Stimulated activated memory B cell treated with anti-CD40 and anti-IgM and Interleukin-4, amounts not matched to agents 10 μg/mL and 1 μg/mL and 100 μg/mL, for 72 hours (primary cell): Measurements from ENCODE around the gene NDUFS6.
"Not testable (repeated sequence)": the region's sequence is repeated elsewhere in the genome, so short reads cannot be mapped to it uniquely, and the experiment has no call there.

ENCODE experiments used
- ATAC-seq: fragments of 150-1000 bp; cut with Tn5 transposase; 2 replicates; pipeline ENCODE4 v1.10.0; 2021
- H3K27ac Mint-ChIP-seq: one replicate; pipeline ENCODE4 v1.8.0; 2022; ENCODE audit warnings: mild to moderate bottlenecking, mixed read lengths
- H3K27me3 Mint-ChIP-seq: one replicate; pipeline ENCODE4 v1.8.0; 2022; ENCODE audit warnings: mixed read lengths
- H3K36me3 Mint-ChIP-seq: one replicate; pipeline ENCODE4 v1.8.0; 2022; ENCODE audit warnings: mixed read lengths
- H3K4me1 Mint-ChIP-seq: one replicate; pipeline ENCODE4 v1.8.0; 2022; ENCODE audit warnings: mixed read lengths
- H3K4me3 Mint-ChIP-seq: one replicate; pipeline ENCODE4 v1.8.0; 2022; ENCODE audit warnings: mild to moderate bottlenecking, moderate library complexity, mixed read lengths
- H3K9me3 Mint-ChIP-seq: one replicate; pipeline ENCODE4 v1.8.0; 2022; ENCODE audit warnings: mixed read lengths

The NDUFS6 gene

DNA sequence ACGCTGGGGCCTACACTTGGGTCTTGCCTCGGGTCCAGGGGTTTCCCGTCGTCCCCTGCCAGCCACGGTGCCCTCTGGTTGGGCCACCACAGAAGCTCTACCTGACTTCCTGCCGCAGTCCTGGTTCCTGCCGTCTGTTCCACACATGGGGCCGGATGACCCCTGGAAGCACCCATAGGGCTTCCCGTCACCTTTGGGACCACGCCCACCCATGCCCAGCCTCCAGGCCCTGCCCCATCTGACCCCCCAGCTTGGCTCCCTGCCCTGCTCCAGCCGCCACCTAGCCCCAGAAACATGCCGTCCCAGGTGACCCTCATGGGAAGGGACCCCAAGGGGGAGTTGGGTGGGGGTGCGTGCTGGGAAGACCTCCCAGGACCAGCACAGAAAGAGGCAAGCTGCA lies 15.2 kb upstream of the NDUFS6 start:
- Mint-ChIP-seq H3K4me1 (peaks cover 48% of the 10 kb centered on the region), H3K27me3 (peaks cover 32% of the 10 kb centered on the region), H3K36me3 (no peaks in the 10 kb centered on the region), H3K27ac (no peak overlapping the region), H3K4me3 (no peak overlapping the region), H3K9me3 (no peaks in the 10 kb centered on the region)
- no peak for ATAC-seq

DNA sequence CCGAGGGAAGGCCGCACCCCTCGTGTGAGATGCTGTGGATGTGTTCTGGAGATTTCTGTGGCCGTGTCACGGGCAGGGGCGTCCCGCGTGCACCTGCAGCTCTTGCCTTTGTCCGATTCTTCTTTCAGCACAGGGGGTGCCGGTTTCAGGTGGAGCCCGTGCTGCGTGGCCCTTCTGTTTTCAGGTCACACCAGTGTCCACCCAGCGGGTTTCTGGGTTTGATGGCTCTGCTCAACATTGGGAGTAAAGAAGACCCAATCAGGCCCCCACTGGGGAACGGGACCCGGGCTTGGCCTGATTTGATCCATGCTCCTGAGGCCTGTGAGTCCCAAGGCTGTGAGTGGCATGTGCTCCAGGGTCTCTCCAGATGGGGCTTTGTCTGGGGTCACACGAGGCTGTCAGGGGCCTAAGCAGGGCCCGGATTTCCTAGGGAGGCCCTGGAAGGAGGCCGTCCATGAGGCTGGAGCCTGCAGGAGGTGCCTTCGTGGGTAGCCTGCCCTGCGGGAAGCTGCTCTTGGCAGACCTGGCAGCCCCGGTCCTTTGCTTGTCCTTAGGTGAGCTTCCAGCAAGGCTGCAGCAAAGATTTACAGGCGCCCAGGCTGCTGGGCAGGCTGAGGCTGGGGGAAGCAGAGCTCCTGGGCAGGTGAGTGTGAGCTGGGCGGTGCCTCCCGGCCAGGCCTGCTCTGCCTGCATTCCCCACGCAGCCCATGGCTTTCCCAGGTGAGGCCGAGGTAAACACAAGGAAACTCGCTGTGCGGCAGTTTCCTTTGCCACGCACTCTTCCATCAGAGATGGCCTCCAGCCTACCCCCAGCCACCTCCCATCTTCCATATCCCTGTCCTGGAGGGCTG lies 14.4 kb upstream of the NDUFS6 start:
- Mint-ChIP-seq H3K36me3 (no peaks in the 10 kb centered on the region), H3K27ac (no peak overlapping the region), H3K4me3 (no peak overlapping the region), H3K4me1 (peaks cover 45% of the 10 kb centered on the region), H3K9me3 (no peaks in the 10 kb centered on the region), H3K27me3 (peaks cover 26% of the 10 kb centered on the region)
- ATAC-seq = no peak

DNA sequence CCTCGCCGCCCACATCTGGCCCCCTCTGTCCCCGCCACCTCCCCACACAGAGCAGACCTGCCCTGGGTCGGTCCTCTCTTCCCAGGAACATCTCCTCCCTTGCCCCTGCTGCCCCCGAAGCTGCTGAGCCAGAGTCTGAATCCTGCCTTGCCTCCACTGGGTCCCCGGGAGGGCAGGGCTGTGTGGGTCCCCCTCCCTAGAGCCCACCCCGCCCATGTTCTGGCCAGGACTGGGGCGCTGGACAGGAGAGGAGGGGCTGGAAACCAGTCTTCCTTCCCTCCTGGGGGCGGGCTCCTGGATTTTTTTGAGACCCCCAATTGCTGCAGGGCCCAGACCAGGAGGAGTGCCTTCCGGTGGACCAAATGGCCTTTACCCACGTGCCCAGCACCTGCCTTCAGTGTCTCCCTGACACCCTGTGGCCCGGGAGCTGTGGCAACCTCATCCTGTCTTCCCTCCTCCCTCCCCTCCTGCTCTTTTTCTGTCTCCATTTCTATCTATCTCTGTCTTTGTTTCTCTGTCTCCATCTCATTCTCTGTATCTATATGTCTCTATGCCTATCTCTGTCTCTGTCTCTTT lies 13.6 kb upstream of the NDUFS6 start:
- ATAC-seq = no peak
- no peak overlapping the region for H3K4me3 Mint-ChIP-seq
- no peaks in the 10 kb centered on the region for H3K9me3 Mint-ChIP-seq
- peaks cover 19% of the 10 kb centered on the region for H3K27me3 Mint-ChIP-seq
- peaks cover 1% of the 10 kb centered on the region for H3K36me3 Mint-ChIP-seq
- peak overlapping the region; percentile 13 for H3K27ac Mint-ChIP-seq
- peaks cover 45% of the 10 kb centered on the region for H3K4me1 Mint-ChIP-seq

- Mint-ChIP-seq H3K27ac (peak overlapping the region; percentile 13), H3K36me3 (peaks cover 8% of the 10 kb centered on the region), H3K4me1 (peaks cover 45% of the 10 kb centered on the region), H3K4me3 (no peak overlapping the region), H3K27me3 (peaks cover 13% of the 10 kb centered on the region), H3K9me3 (no peaks in the 10 kb centered on the region)
- no peak for ATAC-seq
Measured at GRCh38 chr5:1788200-1788599, 13.0 kb upstream of the NDUFS6 start.

- ATAC-seq = no peak
- no peak overlapping the region for H3K4me3 Mint-ChIP-seq
- no peaks in the 10 kb centered on the region for H3K9me3 Mint-ChIP-seq
- peaks cover 12% of the 10 kb centered on the region for H3K27me3 Mint-ChIP-seq
- H3K36me3 Mint-ChIP-seq = peaks cover 8% of the 10 kb centered on the region
- no peak overlapping the region for H3K27ac Mint-ChIP-seq
- peaks cover 43% of the 10 kb centered on the region for H3K4me1 Mint-ChIP-seq
Measured at GRCh38 chr5:1788828-1789227, 12.4 kb upstream of the NDUFS6 start.

GRCh38 chr5:1789438-1789833 lies 11.8 kb upstream of the NDUFS6 start:
- H3K27ac Mint-ChIP-seq, H3K36me3 Mint-ChIP-seq, H3K4me3 Mint-ChIP-seq, H3K27me3 Mint-ChIP-seq, ATAC-seq, H3K9me3 Mint-ChIP-seq: not testable (repeated sequence)
- H3K4me1 Mint-ChIP-seq = peaks cover 42% of the 10 kb centered on the region

DNA sequence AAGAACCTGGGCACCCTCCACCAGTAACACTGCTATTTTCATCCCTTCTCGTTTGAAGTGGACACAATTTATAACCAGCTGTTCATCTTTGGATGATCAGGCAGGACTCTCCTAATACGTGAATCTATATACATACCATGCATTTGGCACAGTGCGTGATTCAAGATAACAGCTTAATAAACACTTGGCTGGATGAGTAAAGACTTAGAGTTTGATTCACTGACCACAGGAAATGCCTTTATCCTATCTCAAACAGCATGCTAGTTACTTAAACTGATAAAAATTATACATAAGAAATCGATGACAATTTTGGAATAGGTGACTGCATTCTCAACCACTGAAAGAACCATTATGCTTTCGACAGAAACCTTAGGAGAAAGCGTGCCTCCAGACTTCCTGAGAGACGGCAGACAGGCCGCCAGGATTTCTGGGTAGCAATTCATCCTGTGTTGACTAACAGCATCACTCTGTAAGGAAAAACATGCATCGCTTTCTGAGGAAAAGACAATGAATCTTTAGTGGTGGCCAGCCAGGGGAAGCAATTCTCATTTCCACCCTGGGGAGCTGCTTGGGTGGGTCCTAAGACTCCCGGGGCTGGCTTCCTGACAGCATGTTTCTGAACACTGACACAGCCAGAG lies 11.3 kb upstream of the NDUFS6 start:
- Mint-ChIP-seq H3K27ac (no peak overlapping the region), H3K9me3 (no peaks in the 10 kb centered on the region), H3K4me1 (peaks cover 42% of the 10 kb centered on the region), H3K36me3 (peaks cover 11% of the 10 kb centered on the region), H3K4me3 (no peak overlapping the region), H3K27me3 (peaks cover 1% of the 10 kb centered on the region)
- no peak for ATAC-seq

DNA sequence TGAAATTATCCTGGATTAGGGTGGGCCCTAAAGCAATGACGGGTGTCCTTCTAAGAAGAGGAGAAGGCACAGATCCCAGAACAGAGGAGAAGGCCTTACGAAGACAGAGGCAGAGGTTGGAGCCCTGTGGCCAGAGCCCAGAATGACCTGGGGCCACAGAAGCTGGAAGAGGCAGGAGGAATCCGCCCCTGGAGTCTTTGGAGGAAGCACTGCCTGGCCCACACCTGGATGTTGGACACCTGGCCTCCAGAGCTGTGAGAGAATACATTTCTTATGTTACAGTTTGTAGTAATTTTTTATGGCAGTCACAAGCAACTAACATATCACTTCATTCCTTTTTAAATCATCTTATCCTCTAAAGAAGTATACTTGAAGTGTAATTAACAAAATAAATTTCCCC lies 10.0 kb upstream of the NDUFS6 start:
- Mint-ChIP-seq H3K36me3 (peaks cover 15% of the 10 kb centered on the region), H3K9me3 (no peaks in the 10 kb centered on the region), H3K27me3 (no peaks in the 10 kb centered on the region), H3K4me3 (no peak overlapping the region), H3K4me1 (peaks cover 44% of the 10 kb centered on the region), H3K27ac (peak overlapping the region; percentile 97)
- no peak for ATAC-seq

GRCh38 chr5:1792842-1793266 lies 8.4 kb upstream of the NDUFS6 start:
- H3K4me3 Mint-ChIP-seq = peak overlapping the region; percentile 66

DNA sequence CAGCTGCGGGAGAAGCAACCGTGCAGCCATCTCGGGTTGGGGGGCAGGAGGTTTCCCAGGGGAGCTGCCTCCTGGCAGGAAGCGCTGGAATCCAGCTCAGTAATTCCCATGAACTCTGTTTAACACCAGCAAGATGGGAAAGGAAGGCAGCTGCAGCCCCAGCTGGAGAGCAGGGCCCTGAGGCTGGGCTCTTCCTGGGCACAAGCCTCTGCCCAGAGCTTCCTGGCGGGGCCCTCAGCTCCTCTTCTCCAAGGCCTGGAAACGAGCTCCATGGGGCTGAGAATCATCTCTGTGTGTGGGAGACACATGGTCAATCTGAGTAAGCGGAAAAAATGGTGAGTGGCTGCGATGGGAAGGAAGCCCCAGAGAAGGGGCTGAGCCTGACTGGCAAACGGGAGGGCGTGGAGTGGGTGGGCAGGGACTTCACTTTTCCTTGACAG lies 7.9 kb upstream of the NDUFS6 start:
- H3K4me1 Mint-ChIP-seq = peaks cover 64% of the 10 kb centered on the region

More at GRCh38 chr5:1792842-1793266, 8.4 kb upstream of the NDUFS6 start:
- Mint-ChIP-seq H3K9me3 (no peaks in the 10 kb centered on the region), H3K27me3 (no peaks in the 10 kb centered on the region), H3K4me1 (peaks cover 60% of the 10 kb centered on the region), H3K27ac (peak overlapping the region; percentile 97), H3K36me3 (peaks cover 32% of the 10 kb centered on the region)
- peak; percentile 98 for ATAC-seq

GRCh38 chr5:1793966-1794900 lies 7.0 kb upstream of the NDUFS6 start:
- Mint-ChIP-seq H3K36me3 (peaks cover 42% of the 10 kb centered on the region), H3K9me3 (no peaks in the 10 kb centered on the region), H3K27ac (peak overlapping the region; percentile 97), H3K4me1 (peaks cover 66% of the 10 kb centered on the region), H3K4me3 (no peak overlapping the region), H3K27me3 (no peaks in the 10 kb centered on the region)
- ATAC-seq = no peak

More for the DNA sequence above, 7.9 kb upstream of the NDUFS6 start:
- no peaks in the 10 kb centered on the region for H3K27me3 Mint-ChIP-seq
- no peak for ATAC-seq
- H3K36me3 Mint-ChIP-seq = peaks cover 36% of the 10 kb centered on the region
- H3K9me3 Mint-ChIP-seq = no peaks in the 10 kb centered on the region
- H3K27ac Mint-ChIP-seq = peak overlapping the region; percentile 97
- H3K4me3 Mint-ChIP-seq = peak overlapping the region; percentile 66

GRCh38 chr5:1794901-1795290 lies 6.3 kb upstream of the NDUFS6 start:
- Mint-ChIP-seq H3K9me3 (no peaks in the 10 kb centered on the region), H3K4me3 (no peak overlapping the region), H3K27ac (no peak overlapping the region), H3K36me3 (peaks cover 42% of the 10 kb centered on the region), H3K4me1 (peaks cover 61% of the 10 kb centered on the region), H3K27me3 (no peaks in the 10 kb centered on the region)
- no peak for ATAC-seq

DNA sequence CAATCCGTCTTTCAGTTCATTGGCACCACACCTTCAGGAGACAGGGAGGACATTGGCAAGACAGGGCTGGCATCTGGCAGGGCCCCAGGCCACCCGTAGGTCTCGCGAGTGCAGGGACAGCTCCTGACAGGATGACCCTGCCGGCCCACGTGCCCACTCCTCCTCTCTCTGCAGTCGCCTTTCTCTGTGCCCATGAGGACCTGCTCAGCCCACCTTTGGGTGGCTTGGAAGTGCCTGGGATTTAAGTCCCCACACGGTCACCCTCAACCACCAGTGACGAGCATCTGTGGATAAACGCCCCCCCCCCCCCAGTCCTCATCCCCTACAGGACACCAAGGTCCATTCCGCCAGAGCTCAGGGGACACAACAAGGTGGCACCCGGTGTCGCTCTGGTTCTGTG lies 5.7 kb upstream of the NDUFS6 start:
- Mint-ChIP-seq H3K27me3 (no peaks in the 10 kb centered on the region), H3K9me3 (no peaks in the 10 kb centered on the region), H3K4me3 (no peak overlapping the region), H3K36me3 (peaks cover 42% of the 10 kb centered on the region), H3K4me1 (peaks cover 65% of the 10 kb centered on the region), H3K27ac (no peak overlapping the region)
- no peak for ATAC-seq

GRCh38 chr5:1795931-1796330 lies 5.3 kb upstream of the NDUFS6 start:
- ATAC-seq = no peak
- H3K4me1 Mint-ChIP-seq = peaks cover 69% of the 10 kb centered on the region
- no peaks in the 10 kb centered on the region for H3K9me3 Mint-ChIP-seq
- H3K27me3 Mint-ChIP-seq = no peaks in the 10 kb centered on the region
- H3K27ac Mint-ChIP-seq = no peak overlapping the region
- H3K4me3 Mint-ChIP-seq = no peak overlapping the region
- H3K36me3 Mint-ChIP-seq = peaks cover 42% of the 10 kb centered on the region
